Activated CD4-positive, alpha-beta T cell treated with anti-CD3 and anti-CD28 coated beads for 36 hours (primary cell): ENCODE results near the gene DUSP16. TPM values are rescaled to one million over a fixed set of nuclear protein-coding genes. Genes with fewer than 3 reads are reported as not detected.
A peak's percentile ranks its signal among the peaks of the same experiment; 100 is the strongest.

Experiments used
- ATAC-seq: fragments of 200-7000 bp; cut with Tn5 transposase; one replicate; pipeline ENCODE4 v1.10.0; 2021; ENCODE audit warnings: mild to moderate bottlenecking, moderate library complexity
- CTCF ChIA-PET: fragments of 350-600 bp; sonication (Branson Sonifier 250); formaldehyde crosslinking; loops from one replicate; lab custom pipeline; 2021; ENCODE audit warnings: antibody characterized with exemption; lab: Charles Lee
- POLR2A ChIA-PET: fragments of 350-600 bp; sonication (Branson Sonifier 250); formaldehyde crosslinking; loops from one replicate; lab custom pipeline; 2021; ENCODE audit warnings: antibody characterized with exemption, inconsistent platforms; lab: Charles Lee
- DNase-seq: peaks from one replicate; pipeline ENCODE4 v3.0.0-alpha.2; 2020
- H3K27ac Mint-ChIP-seq: one replicate; pipeline ENCODE4 v1.8.0; 2021; ENCODE audit warnings: mixed read lengths
- H3K27me3 Mint-ChIP-seq: one replicate; pipeline ENCODE4 v1.8.0; 2021; ENCODE audit warnings: mixed read lengths
- H3K36me3 Mint-ChIP-seq: one replicate; pipeline ENCODE4 v1.8.0; 2021; ENCODE audit warnings: low read depth, mixed read lengths
- H3K4me1 Mint-ChIP-seq: one replicate; pipeline ENCODE4 v1.8.0; 2021; ENCODE audit warnings: mixed read lengths
- H3K4me3 Mint-ChIP-seq: one replicate; pipeline ENCODE4 v1.8.0; 2021; ENCODE audit warnings: mild to moderate bottlenecking, moderate library complexity, mixed read lengths
- H3K9me3 Mint-ChIP-seq: one replicate; pipeline ENCODE4 v1.8.0; 2021; ENCODE audit warnings: low read depth, mixed read lengths
- intact Hi-C, 2 experiments: fragments of 100-400 bp; cut with DNase I in 1 of 2; cut with micrococcal nuclease in 1 of 2; formaldehyde crosslinking; loops; one replicate each; pipeline versions ENCODE4 v1.14.2 to v1.15.1; 2022 to 2024; cut with DNase I, micrococcal nuclease
- total RNA-seq, 2 experiments: library from RNA; stranded (reverse); gene quantifications; one replicate each; pipeline ENCODE4 v1.2.3, GENCODE V29; 2021

DUSP16 gene
- total RNA-seq, 2 experiments from 2014 or later, result 39.3 to 40.4 TPM

DNA sequence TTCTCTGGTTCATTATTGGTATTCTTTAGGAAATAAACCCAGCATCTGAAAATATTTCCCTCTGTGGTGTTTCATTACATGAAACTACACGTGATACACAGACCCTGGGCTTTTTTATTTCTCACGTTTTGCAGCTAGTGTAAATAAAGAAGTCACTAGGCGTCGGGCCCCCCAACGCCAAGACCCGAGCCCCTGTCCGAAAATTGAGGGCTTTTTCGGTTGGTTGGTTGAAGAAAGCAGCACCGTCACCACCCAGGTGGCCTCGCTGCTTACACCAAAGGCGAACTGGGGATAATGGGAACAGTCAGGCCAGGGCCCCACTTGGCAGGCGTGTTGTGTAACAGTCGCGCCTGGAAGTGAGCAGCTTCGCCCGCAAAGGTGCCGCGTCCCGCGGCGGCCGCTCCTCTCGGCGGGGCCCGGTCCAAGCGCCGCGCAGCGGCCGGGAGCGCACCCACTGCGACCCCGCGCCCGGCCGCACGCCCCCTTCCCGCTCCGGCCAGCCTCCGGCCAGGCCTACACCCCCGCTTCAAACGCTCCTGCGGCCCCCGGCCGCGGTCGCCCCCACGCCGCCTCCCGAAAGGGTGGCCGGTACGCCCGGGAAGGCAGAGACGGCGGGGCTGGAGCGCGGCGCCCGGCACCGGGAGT is 1.2 kb downstream of the DUSP16 start:
- H3K4me1 Mint-ChIP-seq, result peaks cover 44% of the 10 kb centered on the region
- peak overlapping the region; percentile 84 for H3K4me3 Mint-ChIP-seq
- no peaks in the 10 kb centered on the region for H3K27me3 Mint-ChIP-seq
- peak; percentile 56 for DNase-seq
- peaks cover 27% of the 10 kb centered on the region for H3K36me3 Mint-ChIP-seq
- POLR2A ChIA-PET, result interaction anchor here (0.6 to 1.1 kb wide), 7 partner anchors 29 to 295 kb away, joined by 3 to 7 read pairs (median 3); partner anchors contain the start of gene LRP6
- peak overlapping the region; percentile 87 for H3K27ac Mint-ChIP-seq
- ATAC-seq, result peak; percentile 28
- no peaks in the 10 kb centered on the region for H3K9me3 Mint-ChIP-seq
- intact Hi-C loops, result loop anchor here (1.0 to 5.0 kb wide), 18 partner anchors 21 to 554 kb away; partner anchors contain the start of genes BORCS5 (in 2 of the 2), CDKN1B (in 2 of the 2), GPR19 (in 2 of the 2) and CREBL2 (in 1 of the 2)
- CTCF ChIA-PET, result interaction anchor here (0.7 to 1.1 kb wide), 5 partner anchors 14 to 183 kb away, joined by 3 to 4 read pairs (median 3); no protein-coding TSS in a partner anchor

DNA sequence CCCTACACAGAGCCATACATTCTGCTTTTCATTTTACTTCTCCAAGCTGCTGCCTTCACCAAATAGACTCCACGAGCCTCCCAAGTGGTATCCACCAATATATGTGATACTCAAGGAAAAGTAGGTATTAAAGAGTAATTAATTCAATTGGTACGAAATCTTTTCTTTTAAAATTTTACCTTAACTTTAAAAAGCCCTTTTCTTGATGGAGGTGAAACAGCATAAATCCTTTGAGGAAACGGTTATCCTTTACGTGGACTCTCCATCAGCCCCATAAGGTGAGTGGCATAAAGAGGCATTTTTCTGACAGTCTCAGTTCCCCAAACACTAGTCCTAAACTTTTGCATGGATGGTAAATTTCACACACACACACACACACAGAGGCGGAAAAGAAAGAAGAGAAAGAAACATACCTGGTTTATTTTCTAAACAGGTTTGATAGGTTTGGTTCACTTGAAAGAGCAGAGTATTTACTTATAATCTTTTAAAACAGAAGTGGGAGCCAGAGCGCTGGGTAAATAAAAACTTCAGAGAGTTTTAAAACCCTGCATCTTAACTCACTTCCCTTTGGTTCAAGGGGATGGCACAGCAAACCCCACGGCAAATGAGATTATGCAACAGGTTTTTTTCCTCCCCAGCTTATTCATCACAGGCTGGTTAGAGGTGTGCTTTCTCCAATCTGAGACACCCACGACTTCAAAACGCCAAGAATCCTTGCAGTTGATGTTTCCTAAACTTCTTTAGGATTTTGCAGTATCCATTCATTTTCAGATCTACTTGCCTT is 1.9 kb downstream of the DUSP16 start:
- Mint-ChIP-seq H3K27ac (peak overlapping the region; percentile 87), H3K36me3 (peaks cover 27% of the 10 kb centered on the region), H3K9me3 (no peaks in the 10 kb centered on the region)

DNA sequence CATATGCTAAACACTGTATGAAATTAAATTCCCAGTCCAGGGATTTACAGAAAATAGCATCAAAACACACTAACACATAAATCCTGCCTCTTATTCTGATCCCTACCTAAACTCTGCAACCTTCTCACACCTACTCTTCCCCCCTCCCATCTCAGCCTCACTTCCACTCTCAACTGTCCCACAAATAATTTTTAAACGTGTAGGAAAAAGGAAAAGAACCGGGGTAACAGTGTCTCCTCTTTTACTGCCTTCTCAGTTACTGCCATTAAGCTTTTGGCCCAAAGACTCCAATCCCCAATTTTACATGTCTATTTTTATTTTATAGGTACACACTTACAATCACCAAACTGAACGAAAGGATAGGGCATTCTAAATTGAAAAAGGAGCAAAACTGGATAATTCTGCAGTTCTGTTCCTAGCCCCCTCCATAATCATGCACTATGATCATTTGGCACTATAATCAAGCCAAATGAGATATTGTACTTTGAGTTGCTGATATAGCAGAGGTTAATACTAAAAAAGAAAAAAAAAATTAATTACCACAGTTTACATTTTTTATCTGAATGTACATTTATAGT is 2.9 kb downstream of the DUSP16 start:
- Mint-ChIP-seq H3K36me3 (peaks cover 29% of the 10 kb centered on the region), H3K4me1 (peaks cover 51% of the 10 kb centered on the region), H3K4me3 (peak overlapping the region; percentile 84), H3K27ac (peak overlapping the region; percentile 85), H3K27me3 (no peaks in the 10 kb centered on the region), H3K9me3 (no peaks in the 10 kb centered on the region)
- no peak for ATAC-seq
- intact Hi-C loops, result loop anchor here (2.0 to 5.0 kb wide), 7 partner anchors 85 to 553 kb away; partner anchors contain the start of genes CDKN1B (in 1 of the 2) and GPR19 (in 1 of the 2)
- DNase-seq, result no peak
- POLR2A ChIA-PET, result interaction anchor here (0.6 to 0.7 kb wide), 3 partner anchors 42 to 797 kb away, joined by 3 to 5 read pairs (median 3); no protein-coding TSS in a partner anchor
- CTCF ChIA-PET, result interaction anchor here (0.6 to 1.8 kb wide), 4 partner anchors 100 to 182 kb away, joined by 3 to 8 read pairs (median 3); no protein-coding TSS in a partner anchor

More for the DNA sequence above, 1.9 kb downstream of the DUSP16 start:
- Mint-ChIP-seq H3K27me3 (no peaks in the 10 kb centered on the region), H3K4me3 (peak overlapping the region; percentile 84), H3K4me1 (peaks cover 44% of the 10 kb centered on the region)
- DNase-seq (peak; percentile 65), ATAC-seq (peak; percentile 60)
- POLR2A ChIA-PET, result interaction anchor here (0.7 to 1.1 kb wide), 7 partner anchors 28 to 798 kb away, joined by 3 to 7 read pairs (median 3); partner anchors contain the start of gene LRP6
- intact Hi-C loops, result loop anchor here (1.0 to 5.0 kb wide), 8 partner anchors 51 to 553 kb away; partner anchors contain the start of genes CDKN1B (in 1 of the 2), CREBL2 (in 1 of the 2) and GPR19 (in 1 of the 2)
- CTCF ChIA-PET, result interaction anchor here (0.7 to 1.1 kb wide), 5 partner anchors 13 to 183 kb away, joined by 3 to 4 read pairs (median 3); no protein-coding TSS in a partner anchor

DNA sequence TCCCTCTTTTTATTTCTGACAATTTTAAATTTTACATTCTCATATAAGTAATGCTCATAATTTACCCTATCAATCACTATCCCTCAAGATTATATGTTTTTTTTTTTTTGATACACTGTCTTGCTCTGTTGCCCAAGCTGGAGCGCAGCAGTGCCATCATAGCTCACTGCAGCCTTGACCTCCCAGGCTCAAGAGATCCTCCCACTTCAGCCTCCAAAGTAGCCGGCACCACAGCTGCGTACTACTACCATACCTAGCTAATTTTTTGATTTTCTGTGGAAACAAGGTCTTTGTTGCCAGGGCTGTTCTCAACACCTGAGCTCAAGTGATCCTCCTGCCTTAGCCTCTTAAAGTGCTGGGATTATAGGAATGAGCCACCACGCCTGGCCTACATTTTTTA is 4.4 kb downstream of the DUSP16 start:
- POLR2A ChIA-PET, result interaction anchor here (0.7 kb wide), 1 partner anchor 174 kb away, joined by 3 read pairs; no protein-coding TSS in a partner anchor
- Mint-ChIP-seq H3K36me3 (peaks cover 38% of the 10 kb centered on the region), H3K4me1 (peaks cover 43% of the 10 kb centered on the region), H3K27ac (no peak overlapping the region), H3K4me3 (peak overlapping the region; percentile 84), H3K27me3 (no peaks in the 10 kb centered on the region), H3K9me3 (no peaks in the 10 kb centered on the region)
- intact Hi-C loops, result no loop called here
- ATAC-seq (no peak), DNase-seq (no peak)
- CTCF ChIA-PET, result interaction anchor here (0.9 to 2.0 kb wide), 3 partner anchors 11 to 181 kb away, joined by 3 to 8 read pairs (median 4); no protein-coding TSS in a partner anchor

DNA sequence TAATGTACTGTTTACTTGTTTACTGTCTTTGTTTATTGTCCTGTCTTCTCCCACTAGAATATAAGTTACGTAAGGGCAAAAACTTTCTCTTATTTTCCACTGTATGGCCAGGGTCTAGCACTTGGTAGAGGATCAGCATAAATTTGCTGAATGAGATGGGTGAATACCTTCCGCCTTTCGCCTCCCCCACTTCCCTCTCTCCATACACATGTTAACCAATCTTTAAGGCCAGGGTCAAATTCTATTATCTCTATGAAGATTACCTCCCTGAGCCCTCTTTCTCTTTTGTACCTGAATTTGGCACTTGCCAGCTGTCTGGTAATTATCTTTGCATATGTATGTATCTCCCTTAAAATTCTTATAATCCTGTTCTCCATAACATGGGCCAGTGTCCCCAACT is 4.9 kb downstream of the DUSP16 start:
- peaks cover 38% of the 10 kb centered on the region for H3K4me1 Mint-ChIP-seq
- ChIA-PET POLR2A (no interaction called here), CTCF (interaction anchor here (1.7 to 2.0 kb wide), 2 partner anchors 10 to 181 kb away, joined by 4 to 8 read pairs; no protein-coding TSS in a partner anchor)
- no peaks in the 10 kb centered on the region for H3K27me3 Mint-ChIP-seq
- no peak for ATAC-seq
- no peak overlapping the region for H3K27ac Mint-ChIP-seq
- peaks cover 39% of the 10 kb centered on the region for H3K36me3 Mint-ChIP-seq
- intact Hi-C loops, result no loop called here
- H3K9me3 Mint-ChIP-seq, result no peaks in the 10 kb centered on the region
- H3K4me3 Mint-ChIP-seq, result peak overlapping the region; percentile 23
- DNase-seq, result no peak

DNA sequence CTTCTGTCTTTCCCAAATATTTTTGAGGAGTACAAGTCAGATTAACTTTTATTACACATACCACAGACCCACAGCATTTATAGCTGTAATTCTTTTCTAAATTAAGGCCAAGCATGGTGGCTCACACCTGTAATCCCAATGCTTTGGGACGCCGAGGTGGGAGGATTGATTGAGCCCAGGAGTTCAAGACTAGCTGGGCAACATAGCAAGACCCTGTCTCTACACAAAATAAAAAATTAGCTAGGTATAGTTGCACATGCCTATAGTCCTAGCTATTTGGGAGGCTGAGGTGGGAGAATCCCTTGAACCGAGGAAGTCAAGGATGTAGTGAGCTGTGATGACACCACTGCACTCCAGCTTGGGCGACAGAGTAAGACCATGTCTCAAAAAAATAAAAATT is 7.0 kb downstream of the DUSP16 start:
- Mint-ChIP-seq H3K27me3 (no peaks in the 10 kb centered on the region), H3K4me3 (no peak overlapping the region), H3K9me3 (no peaks in the 10 kb centered on the region), H3K4me1 (peaks cover 39% of the 10 kb centered on the region), H3K27ac (no peak overlapping the region), H3K36me3 (peaks cover 38% of the 10 kb centered on the region)
- POLR2A ChIA-PET, result no interaction called here
- no peak for DNase-seq
- no peak for ATAC-seq
- intact Hi-C loops, result no loop called here
- CTCF ChIA-PET, result interaction anchor here (1.4 to 2.3 kb wide), 3 partner anchors 8 to 101 kb away, joined by 4 to 9 read pairs (median 6); no protein-coding TSS in a partner anchor

DNA sequence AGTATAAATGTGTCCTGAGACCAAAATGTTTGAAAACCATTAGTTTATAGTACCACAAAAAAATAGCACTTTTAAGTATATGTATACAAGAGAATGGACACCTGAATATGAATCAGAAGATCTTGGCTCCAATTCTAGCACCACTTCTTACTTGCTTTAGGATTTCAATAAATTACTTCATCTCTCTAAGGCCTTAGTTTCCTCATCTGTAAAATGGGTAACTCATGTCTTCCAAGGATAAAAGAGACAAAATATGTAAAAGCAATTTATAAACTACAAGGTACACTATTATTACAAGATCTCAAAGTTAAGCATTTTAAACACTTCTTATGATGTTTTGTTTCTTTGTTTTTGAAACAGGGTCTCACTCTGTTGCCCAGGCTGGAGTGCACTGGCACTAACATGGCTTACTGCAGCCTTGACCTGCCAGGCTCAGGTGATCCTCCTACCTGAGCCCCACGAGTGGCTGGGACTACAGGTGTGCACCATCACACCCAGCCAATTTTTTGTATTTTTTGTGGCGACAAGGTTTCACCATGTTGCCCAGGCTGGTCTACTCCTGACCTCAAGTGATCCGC is 9.4 kb downstream of the DUSP16 start:
- Mint-ChIP-seq H3K36me3 (peaks cover 32% of the 10 kb centered on the region), H3K27ac (no peak overlapping the region), H3K27me3 (no peaks in the 10 kb centered on the region), H3K4me1 (peaks cover 33% of the 10 kb centered on the region), H3K9me3 (no peaks in the 10 kb centered on the region), H3K4me3 (no peak overlapping the region)
- POLR2A ChIA-PET, result no interaction called here
- CTCF ChIA-PET, result no interaction called here
- no peak for ATAC-seq
- no peak for DNase-seq
- intact Hi-C loops, result no loop called here

DNA sequence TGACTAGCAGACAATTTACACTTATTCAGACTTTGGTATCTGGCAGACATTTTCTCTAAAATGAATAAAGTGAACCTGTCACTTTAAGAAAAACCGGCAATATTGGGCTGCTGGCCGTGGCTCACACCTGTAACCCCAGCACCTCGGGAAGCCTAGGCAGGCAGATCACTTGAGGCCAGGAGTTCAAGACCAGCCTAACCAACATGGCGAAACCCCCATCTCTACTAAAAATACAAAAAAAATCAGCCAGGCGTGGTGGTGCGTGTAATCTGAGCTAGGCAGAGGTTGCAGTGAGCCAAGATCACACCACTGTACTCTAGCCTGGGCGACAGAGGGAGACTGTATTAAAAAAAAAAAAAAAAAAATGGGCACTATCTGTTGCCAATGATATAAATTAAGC is 11.5 kb downstream of the DUSP16 start:
- H3K4me1 Mint-ChIP-seq, result peaks cover 29% of the 10 kb centered on the region
- H3K36me3 Mint-ChIP-seq, result peaks cover 19% of the 10 kb centered on the region
- no peak for DNase-seq
- H3K27ac Mint-ChIP-seq, result no peak overlapping the region
- ATAC-seq, result no peak
- H3K27me3 Mint-ChIP-seq, result no peaks in the 10 kb centered on the region
- H3K4me3 Mint-ChIP-seq, result no peak overlapping the region
- intact Hi-C loops, result no loop called here
- H3K9me3 Mint-ChIP-seq, result no peaks in the 10 kb centered on the region
- ChIA-PET CTCF (interaction anchor here (0.7 kb wide), 1 partner anchor 104 kb away, joined by 5 read pairs; no protein-coding TSS in a partner anchor), POLR2A (interaction anchor here (1.0 kb wide), 1 partner anchor 12 kb away, joined by 6 read pairs; the partner anchor contains the start of gene DUSP16)

DNA sequence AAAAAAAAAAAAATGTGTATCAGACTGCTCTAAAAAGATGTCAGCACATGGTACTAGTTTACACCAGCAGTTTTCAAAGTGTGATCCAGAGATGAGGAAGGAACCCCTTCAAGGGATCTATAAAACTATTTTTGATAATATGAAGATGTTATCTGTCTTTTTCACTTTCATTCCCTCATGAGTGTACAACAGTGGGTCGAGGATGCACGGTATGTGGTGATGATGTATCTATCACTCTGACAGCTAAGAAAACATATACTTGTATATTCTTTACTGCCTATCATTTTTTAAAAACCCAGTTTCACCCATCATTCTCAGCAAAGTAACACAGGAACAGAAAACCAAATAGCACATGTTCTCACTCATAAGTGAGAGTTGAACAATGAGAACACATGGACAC is 12.4 kb downstream of the DUSP16 start:
- Mint-ChIP-seq H3K4me1 (peaks cover 26% of the 10 kb centered on the region), H3K27ac (no peak overlapping the region), H3K27me3 (no peaks in the 10 kb centered on the region), H3K9me3 (no peaks in the 10 kb centered on the region), H3K4me3 (no peak overlapping the region), H3K36me3 (peaks cover 19% of the 10 kb centered on the region)
- DNase-seq, result no peak
- ChIA-PET CTCF (interaction anchor here (1.8 kb wide), 1 partner anchor 14 kb away, joined by 7 read pairs; no protein-coding TSS in a partner anchor), POLR2A (no interaction called here)
- ATAC-seq, result no peak
- intact Hi-C loops, result no loop called here

DNA sequence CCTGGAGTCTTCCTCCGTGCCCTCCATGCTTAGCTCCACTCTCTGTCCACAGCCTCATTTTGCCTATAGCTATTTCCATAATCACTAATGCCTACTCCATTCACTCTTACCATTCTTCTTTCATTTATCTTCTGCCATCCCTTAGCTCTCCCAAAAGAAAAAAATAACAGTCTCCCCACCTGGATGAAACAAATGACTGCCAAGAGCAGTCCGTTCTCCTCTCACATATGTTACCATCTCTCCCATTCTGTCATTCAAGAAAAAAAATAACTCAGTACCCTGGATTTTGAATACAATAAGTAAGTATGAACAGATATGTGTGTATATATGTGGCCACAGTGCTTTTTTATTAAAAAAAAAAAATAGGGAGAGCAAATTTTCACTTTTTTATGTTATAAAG is 13.2 kb downstream of the DUSP16 start:
- Mint-ChIP-seq H3K36me3 (peaks cover 14% of the 10 kb centered on the region), H3K27me3 (no peaks in the 10 kb centered on the region), H3K4me1 (peaks cover 23% of the 10 kb centered on the region), H3K9me3 (no peaks in the 10 kb centered on the region), H3K27ac (no peak overlapping the region), H3K4me3 (no peak overlapping the region)
- DNase-seq (no peak), ATAC-seq (no peak)
- CTCF ChIA-PET, result interaction anchor here (0.5 to 1.8 kb wide), 2 partner anchors 15 to 159 kb away, joined by 3 to 7 read pairs; no protein-coding TSS in a partner anchor
- POLR2A ChIA-PET, result interaction anchor here (0.7 kb wide), 1 partner anchor 11 kb away, joined by 4 read pairs; no protein-coding TSS in a partner anchor
- intact Hi-C loops, result no loop called here
